GM21723 (cell line): ENCODE data around the gene ARHGAP11B.
"Not testable (repeated sequence)": the region's sequence is repeated elsewhere in the genome, so short reads cannot be mapped to it uniquely, and the experiment has no call there.

Experiments
- ATAC-seq: cut with Tn5 transposase; IDR thresholded peaks from one replicate; pipeline ENCODE4 v1.9.1; 2021; ENCODE audit warnings: mild to moderate bottlenecking, moderate library complexity; ENCODE audit not compliant: unreplicated experiment

The ARHGAP11B gene

DNA sequence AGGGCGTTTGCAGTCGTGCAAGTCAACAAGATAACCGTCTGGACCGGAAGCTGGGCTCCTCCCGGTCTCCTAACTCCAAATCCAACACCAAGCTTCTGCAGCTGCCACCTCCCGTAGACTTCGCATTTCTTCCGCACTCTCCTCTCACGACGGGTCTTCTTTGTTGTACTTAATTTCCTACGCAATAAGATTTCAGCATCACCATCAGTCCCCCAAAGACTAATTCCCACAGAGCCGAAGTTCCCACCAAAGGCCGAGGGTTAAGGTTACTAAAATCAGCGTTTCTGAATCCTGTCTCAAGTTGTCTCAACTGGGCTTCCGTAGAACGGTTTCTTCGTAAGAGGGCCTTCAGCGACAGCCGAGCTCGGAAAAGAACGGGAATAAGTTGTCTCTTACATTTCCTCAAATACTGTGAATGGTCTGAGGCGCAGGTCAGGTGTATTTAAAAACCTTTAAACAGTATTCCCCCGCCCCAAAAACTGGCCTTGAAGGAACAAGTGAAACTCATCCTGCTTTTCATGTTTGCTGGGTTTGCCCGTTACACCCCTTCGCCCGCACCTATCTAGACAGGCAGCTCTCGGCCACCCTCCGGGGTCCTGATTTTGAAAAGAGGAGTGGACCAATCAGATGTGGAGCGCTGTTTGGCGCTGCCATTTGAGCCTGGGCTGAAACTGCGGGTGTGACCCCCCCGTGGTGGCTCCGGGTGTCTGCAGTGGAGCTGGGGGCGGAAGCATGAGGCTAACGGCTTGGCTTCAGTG, at the start of gene ARHGAP11B:
TSS of gene ARHGAP11B (plus strand) at position 693 of the 758 bp plus-strand sequence.
- peak; percentile 92 for ATAC-seq

DNA sequence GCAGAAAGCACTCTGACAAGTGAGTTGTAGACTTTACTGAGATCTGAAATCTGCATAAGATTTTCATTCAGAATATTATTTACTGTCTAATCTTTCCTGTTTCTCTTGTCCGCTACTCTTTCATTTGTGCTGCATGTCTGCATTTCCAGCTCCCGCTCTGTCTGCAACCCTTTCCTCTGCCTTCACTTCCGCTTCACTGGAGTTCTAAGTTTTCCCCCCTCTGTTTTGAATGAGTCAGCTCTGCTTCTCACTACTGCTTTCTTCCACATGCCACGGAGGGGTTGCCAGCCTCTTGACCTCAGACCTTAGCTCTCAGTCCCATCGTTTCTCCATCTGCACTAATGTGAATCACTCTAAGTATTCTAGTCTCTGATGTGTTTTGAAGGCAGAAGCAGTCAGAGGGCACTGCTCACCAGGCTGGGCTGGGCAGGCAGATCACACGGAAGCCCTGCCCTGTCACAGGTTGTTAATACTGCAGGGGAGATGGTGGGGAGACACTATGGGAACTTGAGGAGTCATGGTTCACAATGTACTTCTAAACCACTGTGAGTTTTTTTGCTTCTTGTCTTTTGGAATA, 46.4 kb upstream of the ARHGAP11B start:
- not testable (repeated sequence) for ATAC-seq

DNA sequence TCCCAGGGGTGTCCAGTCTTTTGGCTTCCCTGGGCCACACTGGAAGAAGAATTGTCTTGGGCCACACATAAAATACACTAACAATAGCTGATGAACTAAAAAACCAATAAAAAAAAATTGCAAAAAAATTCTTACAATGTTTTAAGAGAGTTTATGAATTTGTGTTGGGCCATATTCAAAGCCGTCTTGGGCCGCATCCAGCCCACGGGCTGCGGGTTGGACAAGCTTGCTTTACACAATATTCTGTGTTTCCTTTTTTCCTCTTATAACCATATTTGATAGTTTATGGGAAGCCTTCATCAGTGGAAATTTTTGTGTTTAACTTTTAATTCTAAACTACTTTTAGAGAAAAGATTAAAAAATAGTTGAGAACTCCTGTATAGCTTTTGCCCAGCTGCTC, 45.2 kb upstream of the ARHGAP11B start:
- ATAC-seq, result not testable (repeated sequence)

DNA sequence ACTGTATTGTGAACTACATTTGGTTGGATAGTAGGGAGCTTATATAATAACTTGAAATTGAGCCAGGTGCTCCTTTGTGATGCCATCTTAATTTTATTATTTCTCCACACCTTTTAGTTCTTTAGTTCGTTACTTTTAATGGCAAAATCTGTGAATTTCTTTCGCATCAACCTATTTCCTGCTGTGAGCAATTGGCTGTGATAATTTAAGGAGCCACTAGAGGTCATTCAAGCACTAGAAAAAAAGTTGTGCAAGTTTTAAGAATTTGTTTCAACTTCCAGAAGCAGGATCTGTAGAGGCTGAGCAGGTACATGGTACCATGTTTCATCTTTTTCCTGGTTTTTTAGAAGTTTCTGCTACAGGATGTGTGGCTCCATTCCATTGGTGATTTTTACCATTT, 27.0 kb upstream of the ARHGAP11B start:
- ATAC-seq, result not testable (repeated sequence)

DNA sequence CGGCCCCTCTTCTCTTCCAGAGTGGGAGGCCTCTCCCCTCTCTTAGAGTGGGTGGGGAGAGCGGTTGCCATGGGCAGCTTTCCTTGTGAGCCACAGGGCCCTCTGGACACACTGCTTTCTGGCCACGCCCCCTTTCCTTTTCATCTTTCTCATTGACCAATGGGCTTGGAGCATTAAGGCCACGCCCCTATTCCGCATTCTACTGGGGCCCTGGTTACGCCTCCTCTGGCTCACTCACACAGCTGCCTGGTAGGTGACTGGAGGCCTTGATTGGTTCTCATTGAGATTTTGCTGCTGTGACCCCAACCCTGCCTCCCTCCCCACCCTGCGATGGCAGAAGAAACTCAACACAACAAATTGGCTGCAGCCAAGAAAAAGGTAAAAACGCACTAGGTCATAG, 22.1 kb upstream of the ARHGAP11B start, which contains the start of gene GOLGA8H:
TSS of gene GOLGA8H (plus strand) at position 233 of the 400 bp plus-strand sequence. CDS start at position 331, 98 bp downstream.
- not testable (repeated sequence) for ATAC-seq

DNA sequence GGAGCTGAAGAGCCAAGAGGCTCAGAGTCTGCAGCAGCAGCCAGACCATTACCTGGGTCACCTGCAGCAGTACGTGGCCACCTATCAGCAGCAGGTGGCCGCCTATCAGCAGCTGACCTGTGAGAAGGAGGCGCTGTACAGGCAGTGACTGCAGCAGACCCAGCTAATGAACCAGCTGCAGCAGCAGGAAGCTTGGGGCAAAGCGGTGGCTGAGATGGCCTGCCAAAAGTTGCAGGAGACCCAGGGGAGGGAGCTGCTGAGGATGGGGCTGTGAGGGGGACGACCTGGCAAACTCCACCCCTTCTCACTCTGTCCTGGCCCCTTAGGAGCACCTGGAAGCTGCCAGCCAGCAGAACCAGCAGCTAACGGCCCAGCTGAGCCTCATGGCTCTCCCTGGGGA, 13.7 kb upstream of the ARHGAP11B start:
- not testable (repeated sequence) for ATAC-seq

DNA sequence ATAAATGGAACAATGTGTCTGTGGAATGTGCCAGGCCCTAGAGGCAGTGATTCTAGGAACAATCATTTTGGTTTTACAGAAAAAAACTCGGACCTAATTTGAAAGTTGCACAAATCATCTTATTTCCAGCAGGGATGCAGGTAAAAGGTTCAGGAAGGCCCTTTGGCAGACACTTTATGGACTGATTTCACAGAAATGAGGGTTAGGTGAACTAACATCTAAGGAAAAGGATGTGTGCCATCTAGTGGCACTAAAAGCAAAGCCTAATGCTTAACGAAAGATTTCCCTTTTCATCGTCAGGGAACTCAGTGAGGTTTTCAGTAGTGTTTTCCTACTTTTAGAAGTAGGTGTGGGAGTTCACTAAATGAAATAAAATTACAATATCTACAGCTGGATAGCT, 4.6 kb upstream of the ARHGAP11B start:
- ATAC-seq, result not testable (repeated sequence)

DNA sequence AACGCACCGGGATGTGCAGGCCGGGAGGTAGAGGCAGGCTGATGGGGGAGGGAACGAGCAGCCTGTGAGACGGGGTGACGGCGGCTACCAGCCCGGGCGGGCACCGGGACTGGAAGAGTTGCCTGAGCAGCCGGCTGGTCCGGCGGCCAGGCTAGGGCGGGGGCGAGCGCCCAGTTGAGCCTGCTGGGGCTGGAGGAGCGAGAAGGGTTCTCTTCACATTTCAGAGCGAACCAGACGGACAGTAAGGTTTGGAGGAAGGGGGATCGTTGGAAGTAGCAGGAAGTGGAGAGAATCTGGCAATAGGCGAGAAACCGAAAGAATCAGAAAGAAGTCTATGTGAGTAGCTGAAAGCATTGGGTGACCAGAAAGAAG, 252 bp downstream of the ARHGAP11B start:
- not testable (repeated sequence) for ATAC-seq

DNA sequence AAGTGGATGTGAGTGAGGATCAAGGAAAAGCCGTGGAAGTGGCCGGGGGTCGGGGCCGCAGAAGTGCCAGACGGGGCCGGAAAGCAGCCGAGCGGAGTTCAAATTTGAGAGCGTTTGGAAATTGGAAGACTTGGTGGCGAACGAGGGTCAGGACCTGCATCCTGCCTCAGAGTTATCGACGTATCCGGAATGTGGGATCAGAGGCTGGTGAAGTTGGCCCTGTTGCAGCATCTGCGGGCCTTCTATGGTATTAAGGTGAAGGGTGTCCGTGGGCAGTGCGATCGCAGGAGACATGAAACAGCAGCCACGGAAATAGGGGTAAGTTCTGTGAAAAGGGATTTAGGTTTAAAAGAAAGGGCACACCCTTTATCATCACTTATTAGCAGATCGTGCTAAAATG, 704 bp downstream of the ARHGAP11B start:
- peak; percentile 2 for ATAC-seq

DNA sequence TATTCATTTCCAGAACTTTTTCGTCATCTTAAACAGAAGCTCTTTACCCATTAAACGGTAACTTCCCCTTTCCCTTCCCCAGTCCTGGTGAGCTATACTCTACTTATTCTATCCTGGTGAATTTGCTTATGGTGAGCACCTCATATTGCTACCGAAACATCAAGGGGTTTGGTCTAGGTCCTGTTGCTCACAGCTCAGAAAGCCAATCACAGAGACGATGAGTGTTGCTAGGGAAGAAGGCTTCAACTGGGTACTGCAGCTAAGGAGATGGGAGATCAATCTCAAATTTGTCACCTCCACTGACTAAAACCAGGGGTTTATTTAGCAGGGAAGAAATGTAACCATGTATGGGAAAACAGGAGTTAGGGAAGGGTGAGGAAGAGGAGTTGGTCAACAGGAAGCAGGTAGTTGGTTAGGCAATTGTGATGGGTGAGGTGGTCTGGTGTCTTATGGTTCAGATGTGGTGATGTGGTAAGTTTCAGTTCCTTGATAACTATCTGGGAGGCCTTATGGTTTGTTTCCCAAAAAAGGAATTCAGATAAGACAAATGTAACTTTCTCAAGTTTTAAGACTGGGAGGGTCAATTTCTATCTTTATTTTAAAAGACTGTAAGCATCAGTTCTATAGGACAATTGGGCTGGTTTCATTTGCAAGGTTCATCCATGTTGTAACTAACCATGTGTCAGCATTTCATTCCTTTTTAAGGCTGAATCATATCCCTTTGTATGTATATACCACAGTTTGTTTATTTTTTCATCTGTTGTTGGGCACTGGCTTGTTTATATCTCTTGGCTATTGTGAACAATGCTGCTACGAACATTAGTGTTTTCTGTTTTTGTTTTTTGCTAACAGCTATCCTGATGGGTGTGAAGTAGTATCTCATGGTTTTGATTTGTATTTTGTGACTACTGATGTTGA, 24.3 kb downstream of the ARHGAP11B start:
- peak; percentile 72 for ATAC-seq

DNA sequence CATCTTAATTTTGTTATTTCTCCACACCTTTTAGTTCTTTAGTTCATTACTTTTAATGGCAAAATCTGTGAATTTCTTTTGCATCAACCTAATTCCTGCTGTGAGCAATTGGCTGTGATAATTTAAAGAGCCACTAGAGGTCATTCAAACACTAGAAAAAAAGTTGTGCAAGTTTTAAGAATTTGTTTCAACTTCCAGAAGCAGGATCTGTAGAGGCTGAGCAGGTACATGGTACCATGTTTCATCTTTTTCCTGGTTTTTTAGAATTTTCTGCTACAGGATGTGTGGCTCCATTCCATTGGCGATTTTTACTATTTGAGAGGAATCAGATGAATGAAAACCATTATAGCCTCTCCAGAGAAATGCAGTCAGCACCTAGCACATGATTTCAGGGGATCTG, 35.2 kb downstream of the ARHGAP11B start:
- not testable (repeated sequence) for ATAC-seq

DNA sequence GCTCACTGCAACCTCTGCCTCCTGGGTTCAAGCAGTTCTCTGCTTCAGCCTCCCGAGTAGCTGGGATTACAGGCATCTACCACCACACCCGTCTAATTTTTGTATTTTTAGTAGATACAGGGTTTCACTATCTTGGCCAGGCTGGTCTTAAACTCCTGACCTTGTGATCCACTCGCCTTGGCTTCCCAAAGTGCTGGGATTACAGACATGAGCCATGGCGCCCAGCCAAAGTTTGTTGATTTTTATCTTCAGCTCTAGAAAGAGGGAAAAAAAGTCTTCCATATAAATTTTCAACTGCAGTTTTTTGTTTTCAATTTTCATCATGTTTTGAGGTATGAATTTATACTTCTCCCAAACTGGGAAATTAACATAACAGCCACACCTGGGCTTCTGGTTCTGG, 43.7 kb downstream of the ARHGAP11B start:
- ATAC-seq, result not testable (repeated sequence)

DNA sequence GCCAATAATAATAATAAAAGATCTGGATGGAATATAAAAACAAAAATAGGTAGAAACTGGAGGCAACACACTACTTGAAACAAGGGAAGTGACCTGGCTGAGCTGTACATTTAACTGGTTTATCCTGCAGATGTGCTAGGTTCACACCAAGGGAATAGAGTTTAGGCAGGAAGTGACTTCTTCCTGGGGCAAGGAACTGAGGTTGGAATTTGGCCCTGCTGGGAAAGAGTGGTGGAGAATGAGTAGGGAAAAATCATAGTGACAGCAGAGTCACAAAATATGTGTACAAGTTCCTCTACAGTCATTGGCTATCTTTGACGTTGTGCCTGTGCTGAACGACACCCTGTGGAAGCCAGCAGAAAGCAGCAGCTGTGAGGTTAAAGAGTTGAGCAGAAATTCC, 44.1 kb downstream of the ARHGAP11B start:
- ATAC-seq, result no peak

DNA sequence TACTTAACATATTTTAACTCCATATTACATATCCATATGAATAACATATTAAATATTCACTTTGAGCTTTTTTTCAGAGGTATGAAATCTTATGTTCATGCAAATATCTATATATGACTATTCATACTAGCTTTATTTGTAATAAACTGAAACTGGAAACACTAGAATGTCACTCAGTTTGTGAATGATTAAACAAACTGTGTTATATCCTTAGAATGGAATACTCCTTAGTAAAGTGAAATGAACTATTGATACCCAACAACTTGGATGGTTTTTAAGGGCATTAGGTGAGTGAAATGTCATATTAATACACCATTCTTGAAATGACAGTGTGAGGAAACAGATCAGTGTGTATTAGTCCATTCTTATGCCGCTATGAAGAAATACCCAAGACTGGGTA, 45.4 kb downstream of the ARHGAP11B start:
- no peak for ATAC-seq

DNA sequence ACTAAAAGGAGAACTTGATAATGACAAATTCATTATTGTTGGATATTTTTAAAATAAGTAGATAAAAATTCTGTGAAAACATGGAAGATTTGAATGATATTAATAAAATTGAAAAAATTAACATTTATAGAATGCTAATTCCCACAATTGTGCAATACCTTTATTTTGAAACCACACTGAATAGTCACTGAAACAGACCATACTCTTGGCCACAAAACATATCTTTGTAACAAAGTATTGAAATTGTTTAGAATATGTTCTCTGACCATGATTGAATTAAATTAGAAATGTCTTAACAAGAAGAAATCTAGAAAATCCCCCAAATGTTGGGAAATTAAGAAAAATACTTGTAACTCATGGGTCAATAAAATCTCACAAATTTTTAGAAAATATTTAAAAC, 49.2 kb downstream of the ARHGAP11B start:
- no peak for ATAC-seq

DNA sequence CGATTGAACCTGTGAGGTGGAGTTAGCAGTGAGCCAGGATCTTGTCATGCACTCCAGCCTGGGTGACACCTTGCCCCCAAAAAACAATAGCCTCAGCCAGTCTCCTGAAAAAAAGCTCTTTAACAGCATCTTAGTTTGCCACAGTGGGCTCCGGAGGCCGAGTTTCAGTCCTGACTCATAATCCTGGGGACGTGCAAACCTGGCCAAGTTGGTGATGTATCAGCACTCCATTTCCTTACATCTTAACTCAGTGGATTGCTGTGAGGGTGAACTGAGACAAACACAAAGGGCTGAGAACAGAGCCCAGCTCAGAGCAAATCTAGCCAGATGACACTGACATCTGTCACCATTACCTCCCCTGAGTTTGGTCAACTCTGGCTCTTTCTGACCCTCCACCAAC, 50.0 kb downstream of the ARHGAP11B start:
- not testable (repeated sequence) for ATAC-seq

DNA sequence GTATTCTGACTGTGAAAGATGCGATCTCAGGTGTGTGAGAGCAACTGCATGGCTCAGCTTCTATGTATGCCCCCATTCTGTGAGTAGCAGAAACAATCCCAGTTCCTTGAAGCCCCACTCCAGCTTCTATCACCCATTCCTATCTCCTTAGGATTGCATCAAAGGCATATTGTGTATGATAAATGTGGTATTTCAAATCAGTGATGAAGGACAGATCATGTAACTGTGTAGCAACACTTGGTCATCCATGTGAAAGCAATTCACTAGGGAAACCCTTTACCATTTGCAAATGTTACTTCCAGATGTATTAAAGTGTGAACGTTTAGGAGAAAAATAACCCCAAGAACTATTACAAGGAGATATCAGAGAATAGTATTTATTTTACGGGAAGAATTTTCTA, 55.1 kb downstream of the ARHGAP11B start:
- ATAC-seq, result not testable (repeated sequence)

DNA sequence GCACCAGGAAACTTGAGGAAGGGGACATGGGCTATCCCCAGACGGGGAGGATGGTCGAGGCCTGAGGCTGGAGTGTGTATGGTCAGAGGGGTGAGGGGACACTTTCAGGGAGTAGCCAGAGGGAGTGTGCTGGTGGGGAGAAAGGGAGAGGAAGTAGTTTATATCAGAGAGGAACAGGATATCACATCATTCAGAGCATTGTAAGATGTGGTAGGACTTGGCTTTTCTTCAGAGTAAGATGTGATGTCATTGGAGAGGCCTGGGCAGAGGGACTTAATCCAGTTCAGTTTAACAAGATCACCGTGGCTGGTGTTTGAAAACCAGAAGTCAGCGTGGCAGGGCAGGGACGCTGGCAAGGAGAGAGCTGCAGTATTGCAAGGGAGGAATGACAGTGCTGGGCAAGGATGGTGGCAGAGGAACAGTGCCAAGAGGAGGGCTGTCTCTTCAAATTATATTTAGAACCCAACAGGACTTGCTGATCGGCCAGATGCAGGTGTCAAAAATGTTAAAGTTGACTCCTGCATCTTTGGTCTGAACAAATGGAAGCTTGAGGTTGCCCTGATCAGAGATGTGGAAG, 59.9 kb downstream of the ARHGAP11B start:
- not testable (repeated sequence) for ATAC-seq

DNA sequence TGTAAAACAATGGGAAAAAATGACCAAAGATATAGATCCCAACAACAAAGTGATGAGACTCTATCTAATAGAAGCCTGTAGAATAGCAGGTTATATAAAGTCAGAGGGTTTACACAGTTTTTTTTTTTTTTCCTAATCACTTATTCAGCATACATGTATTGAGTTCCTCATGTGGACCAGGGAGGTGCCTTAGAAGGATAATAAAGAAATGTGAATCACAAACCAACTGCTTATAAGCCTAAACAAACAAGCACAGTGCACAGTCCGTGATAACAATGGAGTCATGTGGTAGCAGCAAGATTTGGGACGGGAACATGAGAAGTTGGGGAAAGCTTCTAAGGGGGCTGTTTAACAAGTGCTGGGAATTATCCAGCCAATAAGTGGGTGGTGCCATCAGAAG, 60.7 kb downstream of the ARHGAP11B start:
- not testable (repeated sequence) for ATAC-seq
